ENCODE measurements around the gene NPAS3.

DNA sequence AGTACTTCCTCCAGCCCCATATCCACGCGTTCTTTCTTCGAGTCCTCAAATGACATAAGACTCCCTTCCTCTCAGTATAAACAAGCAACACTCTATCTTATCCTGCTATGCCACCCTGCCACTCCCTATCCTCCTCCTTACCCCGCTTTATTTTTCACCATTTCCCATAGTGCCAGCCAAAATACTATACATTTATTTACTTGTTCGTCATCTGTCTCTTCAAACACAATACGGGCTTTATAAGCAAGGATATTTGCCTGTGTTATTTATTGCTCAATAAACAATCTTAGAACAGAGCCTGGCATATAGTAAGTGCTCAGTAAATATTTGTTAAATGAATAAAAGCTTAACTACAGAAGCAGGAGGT lies 567.3 kb downstream of the NPAS3 start:
- TF ChIP-seq, protein P1, sequence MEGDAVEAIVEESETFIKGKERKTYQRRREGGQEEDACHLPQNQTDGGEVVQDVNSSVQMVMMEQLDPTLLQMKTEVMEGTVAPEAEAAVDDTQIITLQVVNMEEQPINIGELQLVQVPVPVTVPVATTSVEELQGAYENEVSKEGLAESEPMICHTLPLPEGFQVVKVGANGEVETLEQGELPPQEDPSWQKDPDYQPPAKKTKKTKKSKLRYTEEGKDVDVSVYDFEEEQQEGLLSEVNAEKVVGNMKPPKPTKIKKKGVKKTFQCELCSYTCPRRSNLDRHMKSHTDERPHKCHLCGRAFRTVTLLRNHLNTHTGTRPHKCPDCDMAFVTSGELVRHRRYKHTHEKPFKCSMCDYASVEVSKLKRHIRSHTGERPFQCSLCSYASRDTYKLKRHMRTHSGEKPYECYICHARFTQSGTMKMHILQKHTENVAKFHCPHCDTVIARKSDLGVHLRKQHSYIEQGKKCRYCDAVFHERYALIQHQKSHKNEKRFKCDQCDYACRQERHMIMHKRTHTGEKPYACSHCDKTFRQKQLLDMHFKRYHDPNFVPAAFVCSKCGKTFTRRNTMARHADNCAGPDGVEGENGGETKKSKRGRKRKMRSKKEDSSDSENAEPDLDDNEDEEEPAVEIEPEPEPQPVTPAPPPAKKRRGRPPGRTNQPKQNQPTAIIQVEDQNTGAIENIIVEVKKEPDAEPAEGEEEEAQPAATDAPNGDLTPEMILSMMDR (IDR thresholded peaks at IDR 0.05; ENCODE audit: low read length) = no peak
- TF ChIP-seq EZH2phosphoT487 (IDR thresholded peaks at IDR 0.05; ENCODE audit: low read length) = no peak
